Stimulated activated CD4-positive, alpha-beta T cell treated with anti-CD3 and anti-CD28 coated beads, Interleukin-4, amount 100 ng/mL, for 24 hours (primary cell): ENCODE results near the gene FGD3.

Experiments used
- DNase-seq: peaks from one replicate; pipeline ENCODE4 v3.0.0-alpha.2; 2020

The FGD3 gene

DNA sequence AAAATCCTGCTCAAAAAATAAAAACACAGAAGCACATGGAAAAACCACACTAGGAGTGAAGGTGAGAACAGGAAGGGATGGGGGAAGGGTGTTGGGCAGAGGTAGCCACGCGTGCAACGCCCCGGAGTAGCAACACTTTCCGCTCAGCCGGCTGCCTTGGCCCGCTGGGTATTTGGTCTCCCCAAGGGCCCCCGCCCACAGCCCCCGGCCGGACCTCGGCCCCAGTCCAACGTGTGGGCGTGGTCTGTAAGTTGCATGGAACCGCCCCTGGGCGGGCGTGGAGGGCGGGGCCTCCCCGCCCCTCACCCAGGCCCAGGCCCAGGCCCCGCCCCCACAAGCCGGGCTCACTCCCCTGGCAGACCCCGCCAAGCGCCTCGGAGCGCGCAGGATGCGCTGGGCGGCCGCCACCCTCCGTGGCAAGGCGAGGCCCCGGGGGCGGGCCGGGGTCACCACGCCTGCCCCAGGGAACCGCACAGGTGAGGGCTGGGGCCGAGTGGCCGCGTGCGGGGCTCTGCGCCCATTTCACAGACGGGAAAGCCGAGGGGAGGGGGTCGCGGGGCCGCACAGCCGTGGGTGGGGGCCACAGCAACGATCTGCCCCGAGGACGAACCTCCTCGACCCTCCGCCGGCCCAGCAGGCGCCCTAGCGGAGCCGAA lies 111.2 kb downstream of the FGD3 start, which contains the start of gene SUSD3:
TSS of gene SUSD3 (plus strand) at position 347 of the 656 bp plus-strand sequence. CDS start at position 389, 42 bp downstream.
- peak; percentile 65 for DNase-seq

DNA sequence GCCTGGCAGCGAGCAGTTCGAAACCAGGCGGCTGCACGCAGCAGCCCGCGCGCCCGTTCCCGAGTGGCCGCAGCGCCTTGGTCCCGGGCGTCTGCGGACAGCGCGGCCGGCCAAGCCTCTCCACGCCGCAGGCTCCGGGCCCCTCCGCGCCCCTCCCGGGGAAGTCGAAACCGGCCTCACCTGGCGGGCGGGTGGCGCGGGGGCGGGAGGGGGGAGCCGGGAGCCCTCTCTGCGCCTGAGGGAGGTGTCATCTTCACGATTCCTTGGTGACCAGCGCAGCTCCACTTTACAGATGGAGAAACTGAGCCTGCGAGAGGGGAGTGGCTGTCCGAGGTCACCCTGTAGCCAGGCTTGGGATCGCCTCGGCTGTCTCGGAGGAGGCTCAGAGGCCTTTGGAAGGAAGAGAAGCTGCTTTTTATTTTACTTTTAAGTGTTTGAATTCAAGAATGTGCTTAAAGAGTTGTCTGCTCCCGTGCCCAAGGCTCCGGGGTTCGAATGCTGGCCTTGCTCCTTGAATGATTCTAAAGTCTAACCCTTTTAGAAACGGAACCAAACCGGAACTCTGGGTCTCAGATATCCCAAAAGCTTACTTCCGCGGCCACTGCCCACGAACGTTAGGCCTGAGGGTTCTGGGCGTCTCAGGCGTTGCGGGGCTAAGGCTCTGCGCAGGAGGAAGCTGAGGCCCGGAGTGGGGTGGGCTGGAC lies 111.8 kb downstream of the FGD3 start:
- DNase-seq: no peak

DNA sequence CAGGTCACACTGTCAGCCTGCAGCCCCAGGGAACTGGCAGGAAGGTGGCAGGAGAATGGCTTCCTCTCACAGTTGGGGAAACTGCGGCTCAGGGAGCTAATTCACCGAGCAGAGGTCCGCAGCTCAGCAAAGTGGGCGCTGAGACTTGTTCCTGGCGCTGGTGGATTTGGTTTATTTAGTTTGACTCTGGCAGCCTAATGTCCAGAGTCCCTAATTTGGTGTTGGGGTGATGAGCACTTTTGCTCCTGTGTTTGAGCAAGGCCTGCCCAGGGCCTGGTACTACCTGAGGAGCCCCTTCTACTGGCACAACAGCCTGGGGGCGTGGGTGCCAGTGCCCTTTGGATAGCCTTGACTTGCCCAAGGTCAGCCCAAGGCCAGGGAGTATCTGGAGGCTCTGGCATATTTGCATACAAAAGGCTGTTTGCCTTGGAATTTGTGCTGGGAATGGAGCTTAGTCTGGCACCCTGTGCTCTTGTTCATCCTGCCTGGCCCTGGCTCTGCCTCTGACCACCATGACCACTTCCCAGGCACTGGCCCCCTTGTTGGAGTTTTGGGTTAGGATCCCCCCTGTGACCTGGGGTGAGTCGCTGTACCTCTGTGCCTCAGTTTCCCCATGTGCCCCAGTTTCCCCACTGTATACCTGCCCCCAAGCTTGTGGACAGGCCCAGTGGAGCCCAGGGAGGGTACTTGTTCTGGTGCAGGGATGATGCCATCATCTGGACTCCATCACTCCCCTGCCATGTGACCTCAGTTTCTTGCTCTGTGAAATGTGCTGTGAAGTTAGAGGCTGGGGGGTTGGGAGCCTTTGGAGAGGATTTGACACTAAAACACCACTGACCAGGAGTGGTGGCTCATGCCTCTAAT lies 112.6 kb downstream of the FGD3 start:
- no peak for DNase-seq

DNA sequence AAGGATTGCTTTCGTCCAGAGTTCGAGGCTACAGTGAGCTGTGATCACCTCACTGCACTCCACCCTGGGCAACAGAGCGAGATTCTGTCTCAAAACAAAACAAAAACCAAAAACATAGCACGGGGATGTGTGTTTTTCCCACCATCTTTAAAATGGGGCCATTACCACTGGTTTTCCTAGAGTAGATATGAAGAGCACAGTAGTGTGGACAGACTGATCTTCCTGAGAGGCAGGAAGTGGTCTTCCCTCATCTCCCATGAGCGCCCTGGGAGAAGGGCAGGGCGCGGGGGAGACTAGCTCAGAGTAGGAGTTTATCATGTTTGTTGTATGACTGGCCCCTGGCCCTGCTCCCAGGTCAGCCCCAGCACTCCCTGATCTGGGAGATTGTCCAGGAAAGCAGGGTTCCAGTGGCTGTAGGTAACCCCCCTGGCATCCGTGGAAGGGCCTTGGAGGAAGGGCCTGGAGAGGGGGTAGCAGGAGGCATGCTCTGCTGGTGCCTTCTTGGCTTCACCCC lies 113.5 kb downstream of the FGD3 start:
- no peak for DNase-seq

DNA sequence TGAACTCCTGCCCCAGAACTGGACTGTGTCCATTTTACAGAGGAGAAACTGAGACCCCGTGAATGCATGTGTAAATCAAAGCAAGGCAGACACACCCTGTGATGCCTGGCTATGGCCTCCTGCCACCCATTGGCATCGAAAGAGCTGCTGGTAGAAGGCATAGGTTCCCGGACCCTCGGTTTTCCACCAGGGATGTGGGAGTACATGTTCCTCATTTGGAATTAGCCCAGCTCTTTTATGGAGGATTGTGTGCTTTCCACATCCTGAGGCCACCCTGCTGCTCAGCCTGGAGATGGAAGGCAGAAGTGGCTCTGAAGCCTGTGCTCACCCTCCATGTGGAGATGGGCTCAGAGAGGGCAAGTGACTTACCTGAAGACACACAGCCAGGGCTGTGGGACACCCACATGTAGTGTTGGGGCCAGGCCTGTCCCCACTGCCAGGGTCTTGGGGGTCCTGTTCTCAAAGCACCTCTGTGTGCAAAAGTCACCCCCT lies 114.0 kb downstream of the FGD3 start:
- DNase-seq: no peak

DNA sequence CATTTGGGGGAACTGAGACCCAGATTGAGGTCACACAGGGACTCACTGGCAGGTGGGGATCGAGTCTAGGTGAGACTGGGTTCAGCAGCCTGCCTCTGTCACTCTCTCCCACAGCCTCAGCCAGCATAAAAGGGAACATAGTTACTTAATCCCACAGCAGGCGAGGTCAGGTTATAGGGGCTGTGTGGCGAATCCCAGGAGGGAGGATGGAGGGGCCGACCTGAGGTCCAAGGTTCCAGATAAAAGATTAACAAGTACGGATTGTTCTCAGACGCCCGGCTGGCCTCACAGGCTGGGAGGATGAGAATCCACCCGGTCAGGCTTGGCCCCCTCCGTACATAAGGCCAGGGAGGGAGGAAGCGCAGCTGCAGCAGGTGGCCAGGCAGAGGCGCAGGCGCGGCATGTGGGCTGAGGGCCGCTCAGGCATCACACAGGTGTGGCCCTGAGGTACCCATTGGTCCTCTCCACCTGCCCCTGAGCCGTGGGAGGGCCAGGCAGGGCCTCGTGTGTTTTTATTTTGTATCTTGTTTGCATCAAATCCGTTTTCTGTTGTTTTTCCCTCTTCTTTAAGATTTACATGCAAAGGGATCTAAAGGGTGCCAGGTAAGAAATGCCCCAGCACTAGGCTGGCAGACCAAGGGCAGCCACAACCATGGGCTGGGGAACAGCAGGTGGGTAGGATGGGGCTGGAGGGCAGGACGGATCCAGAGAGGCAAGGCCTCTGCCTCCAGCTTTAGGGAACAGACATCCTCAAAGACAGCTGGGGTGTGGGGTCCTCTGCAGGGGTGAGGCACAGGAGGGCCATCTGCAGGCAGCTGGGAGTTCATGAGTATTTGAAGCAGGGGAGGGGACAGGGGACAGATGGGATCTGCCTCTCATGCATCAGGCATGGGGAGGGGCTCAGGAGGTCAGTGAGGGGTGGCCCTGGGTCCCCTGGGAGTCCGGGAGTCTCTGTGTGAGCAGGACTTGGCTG lies 114.8 kb downstream of the FGD3 start:
- peak; percentile 29 for DNase-seq

DNA sequence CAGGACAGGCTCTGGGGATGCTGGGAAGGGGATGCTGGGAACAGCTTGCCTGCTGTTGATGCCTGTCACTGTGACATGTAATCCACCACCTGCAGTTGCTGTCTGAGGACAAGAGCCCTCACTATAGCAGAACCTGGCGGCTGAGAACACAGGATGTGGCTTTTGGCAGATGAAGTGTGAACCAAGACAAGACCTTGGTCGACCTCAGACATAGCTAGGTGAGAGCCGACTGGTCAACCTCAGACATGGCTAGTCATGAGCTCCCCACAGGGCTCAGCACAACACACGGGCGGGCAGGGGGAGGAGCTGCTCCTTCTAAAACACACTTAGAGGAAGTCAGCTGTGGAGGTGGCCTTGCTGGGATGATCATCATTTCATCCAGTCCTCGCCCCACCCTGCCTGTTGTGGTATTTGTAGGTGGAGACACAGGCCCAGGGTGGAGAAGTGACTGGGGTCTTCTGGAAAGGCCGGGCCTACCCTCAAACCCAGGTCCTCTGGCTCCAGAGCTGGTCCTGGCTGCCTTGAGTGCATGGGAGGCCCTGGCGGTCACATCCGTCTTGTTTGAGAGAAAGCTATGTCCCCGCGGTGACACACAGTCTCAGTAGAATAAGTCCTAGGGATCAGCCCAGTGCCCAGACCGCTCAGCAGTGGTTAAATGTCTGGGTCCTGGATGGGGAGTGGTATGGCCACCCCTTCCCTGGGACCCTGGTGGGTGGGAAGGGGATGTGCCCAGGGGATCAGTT lies 117.2 kb downstream of the FGD3 start:
- peak; percentile 88 for DNase-seq

DNA sequence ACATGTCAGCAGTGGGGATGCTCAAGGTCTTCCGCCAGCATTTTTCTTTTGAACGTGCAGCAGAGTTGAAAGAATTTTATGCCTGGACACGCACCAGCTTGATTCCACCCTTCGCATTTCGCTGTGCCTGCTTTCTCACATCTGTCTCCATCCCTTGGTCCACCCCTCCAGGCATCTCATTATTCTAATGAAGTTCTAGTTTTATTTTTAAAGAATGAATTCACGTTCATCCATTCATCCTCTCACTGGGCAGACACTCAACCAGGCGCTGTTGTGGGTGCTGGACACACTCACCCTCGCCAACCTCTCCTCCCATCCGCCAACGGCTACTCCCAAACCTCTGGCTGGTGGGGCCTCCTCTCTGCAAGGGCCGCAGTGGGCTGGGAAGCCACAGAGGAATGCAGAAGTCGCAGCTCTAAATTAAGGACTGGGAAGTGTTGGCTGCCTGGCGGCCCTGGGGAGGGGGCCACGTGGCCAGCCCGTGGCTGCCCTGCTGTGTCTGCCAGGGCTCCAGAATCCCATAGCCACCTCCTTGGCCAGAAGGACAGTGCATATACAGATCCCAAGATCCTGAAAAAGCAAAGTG lies 117.9 kb downstream of the FGD3 start:
- no peak for DNase-seq

DNA sequence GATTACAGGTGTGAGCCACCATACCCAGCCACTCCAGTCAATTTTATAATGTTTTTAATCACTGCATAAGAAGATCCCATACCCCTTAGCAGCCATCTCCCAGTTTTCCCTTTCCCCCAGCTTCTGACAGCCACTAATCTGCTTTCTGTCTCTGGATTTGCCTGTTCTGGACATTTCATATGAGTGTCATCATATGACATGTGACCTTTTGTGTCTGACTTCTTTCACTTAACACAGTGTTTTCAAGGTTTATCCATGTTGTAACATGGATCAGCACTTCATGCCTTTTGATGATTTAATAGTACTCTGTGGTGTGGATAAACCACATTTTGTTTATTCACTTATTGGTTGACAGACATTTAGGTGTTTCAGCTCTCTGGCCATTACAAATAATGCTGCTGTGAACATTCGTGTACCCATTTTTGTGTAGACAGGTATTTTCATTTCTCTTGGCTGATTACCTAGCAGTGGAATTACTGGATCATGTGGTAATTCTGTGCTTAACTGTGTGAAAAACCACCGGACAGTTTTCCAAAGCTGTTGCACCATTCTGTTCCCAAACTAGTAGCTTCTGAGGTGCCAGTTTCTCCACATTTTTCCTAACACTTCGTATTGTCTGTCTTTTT lies 119.8 kb downstream of the FGD3 start:
- no peak for DNase-seq

DNA sequence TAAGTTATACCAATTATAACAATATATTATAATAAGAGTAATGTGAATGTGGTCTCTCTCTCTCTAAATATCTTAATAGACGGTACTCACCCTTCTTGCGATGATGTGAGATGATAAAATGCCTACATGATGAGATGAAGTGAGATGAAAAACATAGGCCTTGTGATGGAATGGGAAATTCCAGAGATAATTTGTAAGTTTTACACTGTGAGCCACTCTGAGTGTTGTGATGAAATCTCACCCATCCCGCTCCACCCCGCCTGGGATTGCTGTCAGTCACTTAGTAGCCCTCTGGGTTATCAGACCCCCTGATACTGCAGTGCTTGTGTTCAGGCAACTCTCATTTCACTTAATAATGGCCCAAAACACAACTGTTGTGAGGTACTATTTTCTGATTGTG lies 121.6 kb downstream of the FGD3 start:
- no peak for DNase-seq

DNA sequence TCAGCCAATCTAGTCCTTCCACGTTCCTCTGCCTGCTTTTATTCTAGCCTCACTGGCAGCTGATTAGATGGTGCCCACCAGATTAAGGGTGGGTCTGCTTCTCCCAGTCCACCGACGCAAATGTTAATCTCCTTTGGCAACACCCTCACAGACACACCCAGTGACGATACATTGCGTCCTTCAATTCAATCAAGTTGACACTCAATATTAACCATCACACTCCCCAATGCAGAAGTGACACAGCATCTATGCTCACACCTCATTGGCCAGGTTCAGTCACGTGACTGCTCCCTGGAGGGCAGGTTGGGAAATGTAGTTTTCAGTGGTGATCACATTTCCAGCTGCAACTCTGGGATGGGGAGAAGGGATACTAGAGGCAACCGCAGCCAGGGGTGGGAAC lies 124.1 kb downstream of the FGD3 start:
- DNase-seq: no peak

DNA sequence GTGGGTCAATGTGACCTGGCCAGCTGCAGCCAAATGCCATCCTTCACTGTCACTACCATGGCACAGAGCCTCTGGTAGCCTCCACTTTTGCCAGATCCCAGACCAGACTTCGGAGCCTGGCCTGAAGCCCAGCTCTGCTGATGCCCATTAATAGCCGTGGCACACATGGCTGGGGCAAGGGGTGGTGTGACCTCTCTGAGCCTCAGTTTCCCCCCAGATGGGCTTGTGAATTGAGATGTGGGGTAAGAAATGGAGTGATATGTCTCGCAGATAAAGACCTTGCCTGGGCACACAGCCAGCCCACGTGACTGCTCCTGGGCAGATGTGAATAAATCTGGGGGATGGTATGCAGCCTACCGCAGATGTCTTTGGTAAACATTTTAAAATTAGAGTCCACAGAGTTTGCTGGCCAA lies 125.1 kb downstream of the FGD3 start:
- no peak for DNase-seq

DNA sequence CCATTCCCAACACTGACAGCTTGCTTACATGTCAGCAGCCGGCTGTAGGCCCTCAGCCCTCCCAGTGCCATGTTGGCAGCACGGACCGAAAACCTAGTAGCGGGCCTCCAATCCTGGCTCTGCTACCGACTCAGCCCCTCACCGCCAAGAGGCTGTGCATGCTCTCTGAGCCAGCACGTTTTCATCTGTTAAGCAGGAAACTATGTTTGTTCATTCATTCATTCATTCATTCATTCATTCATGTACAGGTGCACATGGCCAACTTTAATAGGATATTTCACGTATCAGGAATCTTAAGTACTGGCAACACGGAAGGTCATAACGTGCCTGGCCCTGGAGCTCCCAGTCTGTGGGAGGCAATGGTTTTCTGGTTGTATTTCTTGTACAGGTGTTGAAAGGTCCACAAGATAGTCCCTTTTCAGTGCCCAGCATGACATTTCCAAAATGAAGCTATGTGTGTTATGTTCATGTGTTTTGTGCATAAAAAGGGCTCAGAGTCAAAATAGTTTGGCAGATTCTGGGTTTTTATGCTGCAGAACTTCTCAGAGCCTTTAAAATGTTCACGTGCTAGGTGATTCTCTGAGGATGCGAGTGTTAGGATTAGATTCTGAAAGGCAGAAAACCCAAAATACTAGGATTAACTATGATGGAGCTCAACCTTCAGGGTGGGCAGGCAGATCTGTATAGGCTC lies 128.9 kb downstream of the FGD3 start:
- no peak for DNase-seq

DNA sequence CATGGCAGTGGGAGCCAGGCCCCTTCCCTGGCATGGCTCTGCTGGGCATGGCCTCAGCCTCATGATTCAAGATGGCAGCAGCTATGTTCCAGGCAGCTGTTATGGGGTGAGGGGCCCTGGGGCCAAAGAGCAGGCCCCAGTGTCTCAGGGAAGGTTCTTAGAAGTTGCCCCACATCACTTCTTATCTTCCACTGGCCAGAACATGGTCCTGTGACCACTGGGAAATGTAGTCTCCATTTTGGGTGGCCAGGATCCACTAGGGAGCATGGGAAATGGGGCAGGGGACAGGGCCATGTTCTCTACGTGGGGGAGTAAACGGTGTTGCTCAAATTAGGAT lies 129.4 kb downstream of the FGD3 start:
- no peak for DNase-seq

DNA sequence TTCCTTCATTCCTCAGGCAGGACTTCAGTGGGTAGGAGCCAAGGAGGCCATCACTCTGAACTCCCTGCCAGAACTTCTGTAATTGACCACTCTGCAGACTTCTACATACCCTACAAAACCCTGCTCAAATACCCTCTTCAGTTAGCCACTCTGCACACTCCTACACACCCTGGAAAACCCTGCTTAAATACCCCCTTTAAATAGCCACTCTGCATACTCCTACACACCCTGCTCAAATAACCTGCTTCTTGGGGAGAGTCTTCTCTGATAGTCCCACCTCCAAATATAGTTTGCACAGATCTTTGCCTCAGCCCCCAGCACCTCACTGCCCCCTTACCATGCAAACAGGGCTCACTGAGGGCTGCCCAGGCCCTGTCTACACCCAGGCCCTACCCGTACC lies 130.0 kb downstream of the FGD3 start:
- DNase-seq: no peak

DNA sequence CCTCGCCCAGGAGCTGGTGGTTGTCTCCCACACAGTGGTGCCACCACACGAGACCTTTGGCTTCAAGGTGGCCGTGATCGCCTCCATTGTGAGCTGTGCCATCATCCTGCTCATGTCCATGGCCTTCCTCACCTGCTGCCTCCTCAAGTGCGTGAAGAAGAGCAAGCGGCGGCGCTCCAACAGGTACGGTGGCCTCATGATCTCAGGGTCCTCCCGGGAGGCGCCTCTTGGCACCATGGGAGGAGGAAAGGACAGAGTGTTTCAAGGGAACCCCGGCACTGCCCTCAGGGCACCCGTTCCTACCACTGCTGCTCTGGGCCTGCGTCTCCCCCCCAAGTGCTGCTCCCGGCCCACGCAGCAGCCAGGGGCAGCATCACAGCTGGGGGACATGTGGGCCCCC lies 130.5 kb downstream of the FGD3 start:
- DNase-seq: no peak

DNA sequence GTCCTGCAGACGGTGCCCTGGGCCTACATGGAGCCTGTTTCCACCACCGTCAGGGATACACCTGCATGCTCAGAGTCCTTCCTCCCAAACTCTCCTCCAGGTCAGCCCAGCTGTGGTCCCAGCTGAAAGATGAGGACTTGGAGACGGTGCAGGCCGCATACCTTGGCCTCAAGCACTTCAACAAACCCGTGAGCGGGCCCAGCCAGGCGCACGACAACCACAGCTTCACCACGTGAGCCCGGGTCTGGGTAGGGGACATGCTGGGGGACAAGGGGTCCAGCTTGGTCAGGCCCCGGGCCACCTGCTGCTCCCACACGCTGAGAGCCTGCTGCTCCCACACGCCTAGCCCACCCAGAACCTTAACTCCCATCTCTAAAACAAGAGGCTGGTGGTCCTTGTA lies 132.0 kb downstream of the FGD3 start:
- DNase-seq: no peak

DNA sequence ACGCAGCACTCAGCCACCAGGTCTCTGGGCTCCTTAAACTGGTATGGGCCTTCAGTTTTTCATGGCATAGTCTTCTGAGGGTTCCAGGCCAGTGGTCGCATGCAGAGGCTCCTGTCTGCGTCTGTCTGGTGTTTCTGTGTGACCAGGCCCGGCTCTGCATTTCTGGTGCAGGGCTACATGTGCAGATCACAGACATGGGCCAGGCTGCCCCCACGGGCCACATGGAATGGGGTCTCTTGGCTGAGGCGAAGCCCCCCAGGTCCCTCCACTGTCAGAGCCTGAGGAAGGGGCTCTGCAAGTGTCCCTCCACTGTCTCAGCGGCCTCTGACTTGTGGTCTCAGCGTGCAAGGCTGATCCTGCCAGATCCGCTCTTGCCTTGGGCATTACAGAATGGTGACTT lies 133.1 kb downstream of the FGD3 start:
- DNase-seq: no peak

DNA sequence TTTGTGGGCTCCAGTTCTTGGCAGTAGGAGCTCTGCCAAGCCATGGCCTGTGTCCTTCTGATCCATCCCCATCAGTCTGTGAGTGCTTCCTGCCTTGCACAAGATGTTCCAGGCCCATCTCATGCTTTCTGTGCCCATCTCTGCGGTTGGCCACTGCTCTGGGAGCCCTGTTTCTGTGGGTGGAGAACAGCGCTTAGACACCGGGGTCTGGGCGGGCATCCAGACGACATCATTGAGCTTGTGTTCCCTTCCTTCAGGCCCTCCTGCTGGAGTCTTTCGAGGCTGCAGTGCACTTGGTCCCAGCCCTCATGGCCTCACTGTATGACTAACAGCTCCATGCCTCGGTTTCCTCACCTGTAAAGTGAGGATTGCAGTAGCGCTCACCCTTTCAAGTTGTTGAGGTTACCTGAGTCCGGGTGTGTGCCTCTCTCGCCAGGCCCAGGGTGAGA lies 133.8 kb downstream of the FGD3 start:
- no peak for DNase-seq

DNA sequence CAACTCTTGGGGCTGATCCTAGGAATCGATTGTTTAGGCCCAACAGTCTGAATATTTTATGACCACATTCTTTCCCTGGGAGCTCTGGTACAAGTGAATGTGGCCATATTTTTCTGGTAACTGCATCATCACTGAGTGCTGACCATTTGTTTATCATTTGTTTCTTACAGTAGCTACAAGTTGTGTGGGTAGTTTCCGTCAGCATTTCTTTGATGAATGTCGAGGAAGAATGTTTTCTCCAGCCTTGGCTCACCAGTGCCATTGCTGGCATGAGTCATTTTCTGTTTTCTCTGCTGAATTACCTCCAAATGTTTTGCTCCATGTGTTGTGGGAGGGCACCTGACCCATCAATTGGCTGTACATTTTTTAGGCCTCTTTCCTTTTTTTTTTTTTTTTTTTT lies 134.6 kb downstream of the FGD3 start:
- peak; percentile 3 for DNase-seq
